ENCODE measurements around the gene NAA80. TPM values are rescaled to one million over a fixed set of nuclear protein-coding genes. Genes with fewer than 3 reads are reported as not detected.

The NAA80 gene
- total and polyA plus RNA-seq, 2 of the 13 experiments (the other 11 are each of a cell fraction or from before 2014, with no cell fraction given), result 3.4 to 8.7 TPM

GRCh38 chr3:50303013-50303815, 4.0 kb upstream of the NAA80 start, which contains the start of gene HYAL1 (continued):
- no peak for TF ChIP-seq ZNF251 (CRISPR knock-in tag; IDR thresholded peaks at IDR 0.05)
- TF ChIP-seq MXI1 (IDR thresholded peaks at IDR 0.05; ENCODE audit: borderline replicate concordance, low read depth, low read length), result peak; percentile 79; the same call in 1 of the 3 replicates
- no peak for TF ChIP-seq RFX3 (CRISPR knock-in tag; IDR thresholded peaks at IDR 0.05)
- TF ChIP-seq ISL2 (CRISPR knock-in tag; IDR thresholded peaks at IDR 0.05), result peak; percentile 60; the same call in 1 of the 2 replicates
- no peak for TF ChIP-seq ZNF513 (CRISPR knock-in tag; conservative IDR thresholded peaks at IDR 0.05)
- TF ChIP-seq PITX1 (CRISPR knock-in tag; IDR thresholded peaks at IDR 0.05), result peak; percentile 85
- peak; percentile 91 for TF ChIP-seq CTCF (CRISPR knock-in tag; IDR thresholded peaks at IDR 0.05)
- TF ChIP-seq MED1 (CRISPR knock-in tag; IDR thresholded peaks at IDR 0.05), result peak; percentile 46
- TF ChIP-seq ZNF274 (CRISPR knock-in tag; IDR thresholded peaks at IDR 0.05), result no peak; the same call in 1 of the 2 replicates
- no peak for TF ChIP-seq ZNF619 (CRISPR knock-in tag; IDR thresholded peaks at IDR 0.05)
- TF ChIP-seq PCBP2 (optimal IDR thresholded peaks at IDR 0.05; ENCODE audit: low read depth, low read length, poor library complexity, severe bottlenecking), result no peak
- no peak for TF ChIP-seq ZNF484 (CRISPR knock-in tag; IDR thresholded peaks at IDR 0.05; ENCODE audit: borderline replicate concordance, low read depth)
- TF ChIP-seq STAT5B (CRISPR knock-in tag; IDR thresholded peaks at IDR 0.05), result no peak
- TF ChIP-seq NFATC3 (CRISPR knock-in tag; IDR thresholded peaks at IDR 0.05), result no peak
- TF ChIP-seq PRDM4 (CRISPR knock-in tag; IDR thresholded peaks at IDR 0.05; ENCODE audit: borderline replicate concordance), result no peak; the same call in 1 of the 2 replicates
- no peak; the same call in 1 of the 2 replicates for TF ChIP-seq BRCA1 (CRISPR knock-in tag; IDR thresholded peaks at IDR 0.05)
- peak; percentile 92; the same call in 1 of the 2 replicates for TF ChIP-seq ZNF816 (CRISPR knock-in tag; IDR thresholded peaks at IDR 0.05; ENCODE audit: borderline replicate concordance)
- no peak for TF ChIP-seq U2AF2 (IDR thresholded peaks at IDR 0.05; ENCODE audit: low read depth, low read length)
- no peak for TF ChIP-seq JUNB (CRISPR knock-in tag; IDR thresholded peaks at IDR 0.05; ENCODE audit: borderline replicate concordance)
- TF ChIP-seq MIXL1 (CRISPR knock-in tag; IDR thresholded peaks at IDR 0.05), result no peak
- no peak for TF ChIP-seq PRPF4 (IDR thresholded peaks at IDR 0.05; ENCODE audit: low read depth, low read length, poor library complexity, severe bottlenecking)
- no peak for TF ChIP-seq ZNF432 (CRISPR knock-in tag; IDR thresholded peaks at IDR 0.05; ENCODE audit: borderline replicate concordance)
- no peak for TF ChIP-seq ZNF558 (CRISPR knock-in tag; IDR thresholded peaks at IDR 0.05; ENCODE audit: borderline replicate concordance)
